BE2C (cell line): ENCODE measurements around the gene ZNF121.
"Not testable (repeated sequence)": the region's sequence is repeated elsewhere in the genome, so short reads cannot be mapped to it uniquely, and the experiment has no call there.

Experiments used
- DNase-seq: peaks from one replicate; pipeline ENCODE4 v3.0.0-alpha.2; 2020
- H3K27me3 ChIP-seq: fragments of 250-450 bp; sonication (Bioruptor Pico); 2 replicates; pipeline ENCODE4 v1.5.1; 2020; ENCODE audit warnings: mild to moderate bottlenecking
- H3K36me3 ChIP-seq: fragments of 250-450 bp; sonication (Bioruptor Pico); 2 replicates; pipeline ENCODE4 v1.5.1; 2020; ENCODE audit warnings: mild to moderate bottlenecking
- H3K4me1 ChIP-seq: fragments of 250-450 bp; sonication (Bioruptor Pico); 2 replicates; pipeline ENCODE4 v1.5.1; 2020
- H3K4me3 ChIP-seq: 2 replicates; pipeline ENCODE4 v1.5.1; 2011; ENCODE audit warnings: low read depth, low read length
- H3K9me3 ChIP-seq: fragments of 250-450 bp; sonication (Bioruptor Pico); 2 replicates; pipeline ENCODE4 v1.5.1; 2020
- TF ChIP-seq, protein P1 (sequence below): IDR thresholded peaks from 2 replicates; pipeline ENCODE4 v1.5.1; 2012; ENCODE audit warnings: mild to moderate bottlenecking, low read depth, low read length

ZNF121 gene

DNA sequence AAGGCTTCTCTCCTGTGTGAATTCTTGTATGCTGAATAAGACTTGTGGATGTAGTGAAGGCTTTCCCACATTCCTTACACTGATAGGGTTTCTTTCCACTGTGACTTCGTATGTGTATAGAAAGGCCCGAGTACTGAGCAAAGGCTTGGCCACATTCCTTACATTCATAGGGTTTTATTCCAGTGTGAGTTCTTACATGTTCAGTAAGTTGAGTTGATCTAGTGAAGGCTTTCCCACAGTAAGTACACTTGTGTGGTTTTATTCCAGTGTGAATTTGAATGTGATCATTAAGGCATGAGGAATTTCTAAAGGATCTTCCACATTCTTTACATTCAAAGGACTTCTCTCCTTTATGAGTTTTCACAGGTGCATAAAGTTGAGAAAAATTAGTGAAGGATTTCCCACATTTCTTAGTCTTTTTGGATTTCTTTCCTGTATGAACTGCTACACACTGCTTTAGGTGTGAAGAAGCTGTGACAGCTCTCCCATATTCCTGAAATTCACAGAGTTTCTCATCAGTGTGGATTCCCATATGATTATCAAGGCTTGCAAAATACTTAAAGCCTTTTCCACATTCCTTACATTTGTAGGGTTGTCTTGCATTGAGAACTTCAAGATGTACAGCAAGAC, 26.3 kb upstream of the ZNF121 start:
- H3K27me3 ChIP-seq = no peaks in the 10 kb centered on the region
- H3K4me1 ChIP-seq = no peaks in the 10 kb centered on the region
- TF ChIP-seq, protein P1, sequence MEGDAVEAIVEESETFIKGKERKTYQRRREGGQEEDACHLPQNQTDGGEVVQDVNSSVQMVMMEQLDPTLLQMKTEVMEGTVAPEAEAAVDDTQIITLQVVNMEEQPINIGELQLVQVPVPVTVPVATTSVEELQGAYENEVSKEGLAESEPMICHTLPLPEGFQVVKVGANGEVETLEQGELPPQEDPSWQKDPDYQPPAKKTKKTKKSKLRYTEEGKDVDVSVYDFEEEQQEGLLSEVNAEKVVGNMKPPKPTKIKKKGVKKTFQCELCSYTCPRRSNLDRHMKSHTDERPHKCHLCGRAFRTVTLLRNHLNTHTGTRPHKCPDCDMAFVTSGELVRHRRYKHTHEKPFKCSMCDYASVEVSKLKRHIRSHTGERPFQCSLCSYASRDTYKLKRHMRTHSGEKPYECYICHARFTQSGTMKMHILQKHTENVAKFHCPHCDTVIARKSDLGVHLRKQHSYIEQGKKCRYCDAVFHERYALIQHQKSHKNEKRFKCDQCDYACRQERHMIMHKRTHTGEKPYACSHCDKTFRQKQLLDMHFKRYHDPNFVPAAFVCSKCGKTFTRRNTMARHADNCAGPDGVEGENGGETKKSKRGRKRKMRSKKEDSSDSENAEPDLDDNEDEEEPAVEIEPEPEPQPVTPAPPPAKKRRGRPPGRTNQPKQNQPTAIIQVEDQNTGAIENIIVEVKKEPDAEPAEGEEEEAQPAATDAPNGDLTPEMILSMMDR = no peak
- DNase-seq = no peak
- no peak overlapping the region for H3K4me3 ChIP-seq
- H3K36me3 ChIP-seq = peaks cover 71% of the 10 kb centered on the region
- H3K9me3 ChIP-seq = no peaks in the 10 kb centered on the region; the same call in none of the 2 replicates

DNA sequence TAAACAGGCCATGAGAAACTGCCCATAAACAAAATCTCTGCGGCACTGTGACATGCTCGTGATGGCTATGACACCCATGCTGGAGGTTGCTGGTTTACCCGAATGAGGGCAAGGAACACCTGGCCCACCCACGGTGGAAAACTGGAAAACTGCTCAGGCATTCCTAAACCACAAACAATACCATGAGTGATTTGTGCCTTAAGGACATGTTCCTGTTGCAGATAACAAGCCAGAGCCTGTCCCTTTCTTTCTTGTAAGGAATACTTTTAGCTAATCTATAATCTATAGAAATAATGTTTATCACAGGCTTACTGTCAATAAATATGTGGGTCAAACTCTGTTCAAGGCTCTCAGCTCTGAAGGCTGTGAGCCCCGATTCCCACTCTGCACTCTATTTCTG, 24.6 kb upstream of the ZNF121 start:
- Histone ChIP-seq H3K27me3 (no peaks in the 10 kb centered on the region), H3K4me3 (no peak overlapping the region), H3K9me3 (no peaks in the 10 kb centered on the region; the same call in none of the 2 replicates), H3K36me3 (peaks cover 54% of the 10 kb centered on the region), H3K4me1 (no peaks in the 10 kb centered on the region)
- TF ChIP-seq, protein P1 = no peak
- DNase-seq = no peak

DNA sequence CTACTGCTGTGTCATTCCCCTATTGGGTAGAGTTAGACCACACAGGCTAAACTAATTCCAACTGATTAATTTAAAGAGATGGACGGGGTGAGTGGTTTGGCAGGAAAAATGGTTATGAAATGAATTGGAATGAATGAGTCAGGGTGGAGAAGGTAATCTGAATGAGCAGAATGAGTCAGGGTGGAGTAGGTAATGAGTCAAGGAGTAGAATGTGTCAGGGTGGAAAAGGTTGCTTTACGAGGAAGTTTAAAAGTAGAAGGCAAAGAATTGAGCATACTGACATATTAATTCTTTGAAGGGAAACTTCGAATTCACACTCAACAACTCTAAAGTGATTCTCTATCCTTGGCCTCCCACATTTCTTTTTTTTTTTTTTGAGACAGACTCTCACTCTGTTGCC, 12.7 kb upstream of the ZNF121 start:
- peaks cover 11% of the 10 kb centered on the region for H3K27me3 ChIP-seq
- TF ChIP-seq, protein P1 = no peak
- H3K4me3 ChIP-seq = no peak overlapping the region
- H3K36me3 ChIP-seq = no peaks in the 10 kb centered on the region
- H3K9me3 ChIP-seq = no peaks in the 10 kb centered on the region
- H3K4me1 ChIP-seq = no peaks in the 10 kb centered on the region
- no peak for DNase-seq

DNA sequence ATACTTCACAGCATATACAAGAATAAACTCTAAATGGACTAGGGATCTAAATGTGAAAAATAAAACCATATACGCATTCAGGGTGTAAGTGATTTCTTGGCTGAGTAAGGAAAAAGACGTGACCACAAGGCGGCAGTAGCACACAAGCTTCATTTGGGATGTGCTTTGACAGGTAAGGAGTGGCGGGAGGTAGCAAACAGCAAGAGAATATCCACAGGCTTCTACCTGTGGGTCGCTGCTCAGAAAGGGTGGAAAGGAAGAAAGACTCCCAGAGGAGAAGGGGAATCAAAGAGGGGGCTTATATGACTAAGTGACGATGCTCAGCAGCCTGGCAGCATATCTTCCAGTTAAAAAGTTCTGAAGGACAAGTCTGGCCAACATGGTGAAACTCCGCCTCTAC, 2.5 kb upstream of the ZNF121 start:
- Histone ChIP-seq H3K9me3 (no peaks in the 10 kb centered on the region), H3K27me3 (peaks cover 17% of the 10 kb centered on the region), H3K4me1 (no peaks in the 10 kb centered on the region), H3K4me3 (no peak overlapping the region), H3K36me3 (peaks cover 13% of the 10 kb centered on the region)
- TF ChIP-seq, protein P1 = peak; percentile 78
- peak; percentile 69 for DNase-seq

DNA sequence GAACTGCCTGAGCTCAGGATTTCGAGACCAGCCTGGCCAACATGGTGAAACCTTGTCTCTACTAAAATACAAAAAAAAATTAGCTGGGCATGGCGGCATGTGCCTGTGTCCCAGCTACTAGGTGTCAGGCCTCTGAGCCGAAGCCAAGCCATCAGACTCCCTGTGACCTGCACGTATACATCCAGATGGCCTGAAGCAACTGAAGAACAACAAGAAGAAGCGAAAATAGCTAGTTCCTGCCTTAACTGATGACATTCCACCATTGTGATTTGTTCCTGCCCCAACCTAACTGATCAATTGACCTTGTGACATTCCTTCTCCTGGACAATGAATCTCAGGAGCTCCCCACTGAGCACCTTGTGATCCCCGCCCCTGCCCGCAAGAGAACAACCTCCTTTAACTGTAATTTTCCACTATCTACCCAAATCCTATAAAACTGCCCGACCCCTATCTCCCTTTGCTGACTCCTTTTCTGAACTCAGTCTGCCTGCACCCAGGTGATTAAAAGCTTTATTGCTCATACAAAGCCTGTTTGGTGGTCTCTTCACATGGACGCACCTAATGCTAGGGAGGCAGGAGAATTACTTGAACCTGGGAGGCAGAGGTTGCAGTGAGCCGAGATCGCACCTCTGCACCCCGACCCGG, 2.1 kb downstream of the ZNF121 start:
- H3K27me3 ChIP-seq, H3K9me3 ChIP-seq, H3K4me3 ChIP-seq, H3K4me1 ChIP-seq, DNase-seq: not testable (repeated sequence)
- H3K36me3 ChIP-seq = peaks cover 37% of the 10 kb centered on the region

DNA sequence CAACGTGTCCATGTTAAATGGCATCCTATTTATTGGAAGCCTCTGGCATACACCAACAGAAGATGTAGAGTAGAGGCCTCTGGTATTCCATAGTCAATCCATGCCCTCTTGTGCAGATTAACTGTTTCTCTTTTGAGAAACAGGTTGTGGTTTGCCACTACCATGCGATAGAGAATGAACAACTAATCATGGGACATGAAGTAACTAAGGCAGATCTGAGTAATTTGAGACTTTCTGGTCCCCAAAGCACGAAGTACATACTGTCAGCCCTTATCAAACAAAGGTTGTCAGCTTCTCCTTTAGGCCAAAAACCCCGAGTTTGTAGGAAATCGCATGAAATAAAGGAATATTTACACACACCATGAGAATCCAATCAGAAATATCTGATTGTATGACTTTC, 3.6 kb downstream of the ZNF121 start:
- Histone ChIP-seq H3K4me1 (no peaks in the 10 kb centered on the region), H3K27me3 (no peaks in the 10 kb centered on the region), H3K36me3 (peaks cover 37% of the 10 kb centered on the region), H3K9me3 (0 out of 2 replicates have a peak, but pooled peaks cover 4% of the 10 kb centered on the region), H3K4me3 (no peak overlapping the region)
- TF ChIP-seq, protein P1 = no peak
- no peak for DNase-seq
